Mucosa of descending colon (tissue), 3 donors: ENCODE measurements around the gene RBBP8NL. TPM values are rescaled to one million over a fixed set of nuclear protein-coding genes. Genes with fewer than 3 reads are reported as not detected.
A peak's percentile ranks its signal among the peaks of the same experiment; 100 is the strongest.

Source experiments
- ATAC-seq: fragments of 200-7000 bp; cut with Tn5 transposase; one replicate; pipeline ENCODE4 v1.9.1; 2020; ENCODE audit warnings: mild to moderate bottlenecking, moderate library complexity
- DNase-seq, 3 donors: peaks; one replicate each; pipeline ENCODE4 v3.0.0-alpha.2; 2020
- H3K36me3 ChIP-seq: fragments of 200-600 bp; one replicate; pipeline ENCODE4 v1.8.0; 2021; ENCODE audit warnings: low read depth, mild to moderate bottlenecking
- H3K4me1 ChIP-seq: fragments of 200-600 bp; one replicate; pipeline ENCODE4 v1.8.0; 2021; ENCODE audit warnings: low read depth, mild to moderate bottlenecking
- H3K4me3 ChIP-seq: fragments of 200-600 bp; one replicate; pipeline ENCODE4 v1.8.0; 2021; ENCODE audit warnings: mild to moderate bottlenecking
- H3K9me3 ChIP-seq: fragments of 200-600 bp; one replicate; pipeline ENCODE4 v1.8.0; 2021; ENCODE audit warnings: mild to moderate bottlenecking
- CTCF ChIP-seq: fragments of 200-600 bp; IDR thresholded peaks from one replicate; pipeline ENCODE4 v1.8.0; 2022; ENCODE audit warnings: antibody characterized with exemption, mild to moderate bottlenecking
- intact Hi-C, 2 donors: fragments of 100-400 bp; cut with DNase I in 1 of 2; cut with micrococcal nuclease in 1 of 2; formaldehyde crosslinking; loops; one replicate each; pipeline versions ENCODE4 v1.11.0 to v1.11.1; 2022; cut with DNase I, micrococcal nuclease
- total RNA-seq, 3 donors: library from RNA; stranded (reverse); fragmentation: NEBNext Ultra II Directional in 2 of 3; extraction: Animal tissue kit (Norgen Biotek cat#: 25700) in 2 of 3; gene quantifications; one replicate each; pipeline versions ENCODE4 v1.2.1 to v1.2.4, GENCODE V29; 2021 to 2023
- donor health status: DM: no; HTN: no; CAD: no; lungs with moderate emphysema.
- donor health status: DM: no; HTN: no; CAD: no.
- donor health status: DM: no; HTN: yes; CAD: no.

The RBBP8NL gene
- total RNA-seq, 3 donors from 2014 or later: 2.3 to 7.0 (median 5.1) TPM

GRCh38 chr20:62409086-62409853 is 18.1 kb downstream of the RBBP8NL start:
- ATAC-seq (no peak), DNase-seq (no peak)
- Histone ChIP-seq H3K4me1 (peaks cover 52% of the 10 kb centered on the region), H3K4me3 (no peak overlapping the region), H3K36me3 (no peaks in the 10 kb centered on the region), H3K9me3 (no peaks in the 10 kb centered on the region)
- TF ChIP-seq CTCF: no peak
- intact Hi-C loops: no loop called here

GRCh38 chr20:62408640-62409039 is 18.7 kb downstream of the RBBP8NL start:
- peaks cover 46% of the 10 kb centered on the region for H3K4me1 ChIP-seq
- intact Hi-C loops: no loop called here
- TF ChIP-seq CTCF: no peak

GRCh38 chr20:62408055-62408454 is 19.3 kb downstream of the RBBP8NL start:
- H3K4me1 ChIP-seq: peaks cover 40% of the 10 kb centered on the region
- no peak overlapping the region for H3K4me3 ChIP-seq
- no peak for ATAC-seq

More at GRCh38 chr20:62408640-62409039, 18.7 kb downstream of the RBBP8NL start:
- Histone ChIP-seq H3K36me3 (no peaks in the 10 kb centered on the region), H3K4me3 (no peak overlapping the region), H3K9me3 (no peaks in the 10 kb centered on the region)
- ATAC-seq (no peak), DNase-seq (peak in 1 of 3 donors; percentile 23)

GRCh38 chr20:62407221-62407992 is 19.9 kb downstream of the RBBP8NL start, which contains the start of gene CABLES2:
Gene CABLES2 (minus strand): TSS chr20:62407285. CDS start chr20:62407276, 9 bp downstream.
- no peaks in the 10 kb centered on the region for H3K36me3 ChIP-seq
- DNase-seq (peak; percentile 93 to 96 (median 95)), ATAC-seq (peak; percentile 83)
- peak within 1 kb of the TSS; percentile 56 for H3K4me3 ChIP-seq
- no peak for TF ChIP-seq CTCF
- intact Hi-C loops: no loop called here
- H3K4me1 ChIP-seq: peaks cover 38% of the 10 kb centered on the region
- no peaks in the 10 kb centered on the region for H3K9me3 ChIP-seq

More at GRCh38 chr20:62408055-62408454, 19.3 kb downstream of the RBBP8NL start:
- no peaks in the 10 kb centered on the region for H3K9me3 ChIP-seq
- no peaks in the 10 kb centered on the region for H3K36me3 ChIP-seq
- intact Hi-C loops: no loop called here
- peak in 2 of 3 donors; percentile 23 to 52 for DNase-seq
- TF ChIP-seq CTCF: no peak

- DNase-seq (peak in 2 of 3 donors; percentile 35 to 60), ATAC-seq (no peak)
- Histone ChIP-seq H3K36me3 (no peaks in the 10 kb centered on the region), H3K4me1 (peaks cover 38% of the 10 kb centered on the region), H3K4me3 (peak overlapping the region; percentile 56), H3K9me3 (no peaks in the 10 kb centered on the region)
- no peak for TF ChIP-seq CTCF
- intact Hi-C loops: no loop called here
These were observed 20.6 kb downstream of the RBBP8NL start for GRCh38 chr20:62406635-62407176.
